HG03354 (cell line): Measurements from ENCODE around the gene VCP.

Experiments used
- ATAC-seq: cut with Tn5 transposase; IDR thresholded peaks from one replicate; pipeline ENCODE4 v1.9.1; 2021; ENCODE audit warnings: mild to moderate bottlenecking; ENCODE audit not compliant: unreplicated experiment, poor library complexity, severe bottlenecking

VCP gene

DNA sequence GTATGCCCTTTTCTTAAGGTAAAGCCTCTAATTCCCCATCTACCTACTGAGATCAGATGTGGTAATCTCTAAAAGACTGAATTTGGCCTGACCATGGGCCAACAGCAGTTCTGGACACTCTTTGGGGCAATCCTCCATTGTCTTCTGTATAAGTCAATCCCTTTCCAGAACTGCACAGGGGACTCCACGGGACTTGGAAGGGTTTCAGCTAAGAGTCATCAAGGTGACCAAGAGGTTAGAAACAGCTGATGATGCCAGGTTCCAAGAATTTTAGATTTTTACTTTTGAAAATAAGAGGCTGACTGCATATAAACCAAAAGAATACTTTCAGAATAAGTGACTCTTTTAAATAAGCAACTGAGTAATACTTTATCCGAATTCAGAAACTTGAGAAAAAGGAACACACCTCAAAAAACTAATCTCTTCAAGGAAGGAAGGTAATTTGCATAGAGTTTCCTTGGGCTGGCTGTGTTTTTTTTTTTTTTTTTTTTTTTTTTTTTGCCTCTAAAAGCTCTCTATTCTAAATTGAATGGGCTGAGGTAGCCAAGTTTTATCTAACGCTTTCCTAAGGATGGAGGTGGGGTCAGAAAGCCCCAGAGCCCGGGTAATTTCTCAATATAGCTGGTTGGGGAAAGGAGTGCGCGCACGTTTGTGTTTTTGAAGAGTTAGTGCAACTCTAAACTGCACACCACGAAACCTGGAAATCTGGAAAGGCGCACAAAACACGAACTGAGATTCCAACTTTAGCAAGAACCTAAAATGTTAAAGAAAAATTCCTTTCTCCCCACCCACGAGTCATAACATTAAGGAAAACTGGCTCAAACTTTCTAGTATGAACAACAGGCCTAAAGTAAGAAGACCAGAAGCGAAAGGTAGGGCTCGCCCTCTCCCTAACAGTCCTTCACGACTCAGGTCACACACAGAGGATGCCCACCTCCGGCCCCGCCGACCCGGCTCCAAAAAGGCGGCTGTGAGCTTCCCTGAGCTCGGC is 1.3 kb downstream of the VCP start:
- no peak for ATAC-seq

- no peak for ATAC-seq
Observed at GRCh38 chr9:35069020-35069419, 3.4 kb downstream of the VCP start.

GRCh38 chr9:35067056-35067455 is 5.4 kb downstream of the VCP start:
- ATAC-seq: no peak

DNA sequence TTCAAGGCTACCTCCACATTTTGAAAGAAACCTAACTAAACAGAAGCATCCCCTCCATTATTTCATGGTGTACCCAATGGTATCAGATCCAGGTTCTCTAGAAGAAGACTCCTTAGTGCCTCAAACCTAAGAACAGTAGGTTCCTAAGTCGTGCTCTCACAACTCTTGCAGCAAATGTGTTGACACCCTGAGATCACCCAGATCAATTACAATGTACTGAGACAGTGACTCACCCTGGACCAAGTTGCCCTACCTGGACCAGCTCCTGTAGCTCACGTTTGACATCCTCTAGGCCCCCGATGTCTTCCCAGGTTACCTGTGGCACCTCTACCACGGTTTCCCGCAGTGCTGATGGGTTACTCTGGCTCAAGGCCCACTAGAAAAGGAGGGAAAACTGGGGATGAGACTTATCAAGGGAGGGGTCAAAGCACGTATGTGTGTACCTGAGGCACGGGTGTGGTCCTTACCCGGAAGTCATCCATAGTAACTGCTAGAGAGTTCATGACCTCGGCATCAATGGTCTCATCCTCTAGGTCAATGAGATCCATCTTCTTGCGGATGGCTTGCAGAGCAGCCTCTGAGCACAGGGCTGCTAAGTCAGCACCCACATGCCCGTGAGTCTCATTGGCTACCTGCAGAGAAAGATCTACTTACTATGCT is 11.7 kb downstream of the VCP start:
- no peak for ATAC-seq

DNA sequence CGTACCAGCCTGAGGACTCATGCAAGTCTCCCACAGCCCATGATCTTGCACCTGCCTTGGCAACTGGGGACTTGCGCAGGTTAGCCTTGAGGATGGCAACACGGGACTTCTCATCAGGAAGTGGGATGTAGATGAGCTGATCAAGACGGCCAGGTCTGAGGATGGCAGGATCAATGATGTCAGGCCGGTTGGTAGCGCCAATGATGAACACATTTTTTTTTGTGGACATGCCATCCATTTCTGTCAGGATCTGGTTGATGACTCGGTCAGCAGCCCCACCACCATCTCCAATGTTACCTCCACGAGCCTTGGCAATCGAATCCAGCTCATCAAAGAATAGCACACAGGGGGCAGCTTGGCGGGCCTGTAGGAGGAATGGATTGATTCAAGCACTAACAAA is 13.0 kb downstream of the VCP start:
- no peak for ATAC-seq

GRCh38 chr9:35057271-35057620 is 15.2 kb downstream of the VCP start:
- no peak for ATAC-seq

GRCh38 chr9:35056571-35057270 is 15.7 kb downstream of the VCP start:
- no peak for ATAC-seq

DNA sequence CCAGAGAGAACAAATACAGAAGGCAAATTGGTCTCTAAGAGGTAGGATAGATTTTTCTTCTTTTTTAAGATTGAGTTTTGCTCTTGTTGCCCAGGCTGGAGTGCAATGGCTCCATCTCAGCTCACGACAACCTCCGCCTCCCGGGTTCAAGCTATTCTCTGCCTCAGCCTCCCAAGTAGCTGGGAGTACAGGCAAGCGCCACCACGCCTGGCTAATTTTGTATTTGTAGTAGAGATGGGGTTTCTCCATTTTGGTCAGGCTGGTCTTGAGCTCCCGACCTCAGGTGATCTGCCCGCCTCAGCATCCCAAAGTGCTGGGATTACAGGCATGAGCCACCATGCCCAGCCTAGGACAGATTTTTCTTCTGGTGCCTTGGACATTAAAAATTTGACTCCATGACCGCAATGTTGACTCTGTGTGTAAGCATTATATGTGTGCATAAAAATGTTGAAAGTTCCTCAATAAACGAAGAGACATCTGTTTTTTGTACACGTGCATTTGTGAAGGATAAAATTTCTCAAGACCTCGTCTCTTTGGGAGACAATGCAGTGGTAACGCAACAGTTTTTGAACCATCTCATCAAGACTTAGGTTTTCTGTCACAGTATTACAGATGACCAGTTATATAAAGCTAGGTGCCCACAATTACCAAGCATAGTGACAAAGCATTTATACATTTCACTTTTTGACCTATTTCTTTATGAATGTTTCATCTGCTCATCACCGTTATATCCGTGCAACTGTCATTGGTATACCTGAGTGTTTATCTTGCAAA is 17.4 kb downstream of the VCP start:
- no peak for ATAC-seq

DNA sequence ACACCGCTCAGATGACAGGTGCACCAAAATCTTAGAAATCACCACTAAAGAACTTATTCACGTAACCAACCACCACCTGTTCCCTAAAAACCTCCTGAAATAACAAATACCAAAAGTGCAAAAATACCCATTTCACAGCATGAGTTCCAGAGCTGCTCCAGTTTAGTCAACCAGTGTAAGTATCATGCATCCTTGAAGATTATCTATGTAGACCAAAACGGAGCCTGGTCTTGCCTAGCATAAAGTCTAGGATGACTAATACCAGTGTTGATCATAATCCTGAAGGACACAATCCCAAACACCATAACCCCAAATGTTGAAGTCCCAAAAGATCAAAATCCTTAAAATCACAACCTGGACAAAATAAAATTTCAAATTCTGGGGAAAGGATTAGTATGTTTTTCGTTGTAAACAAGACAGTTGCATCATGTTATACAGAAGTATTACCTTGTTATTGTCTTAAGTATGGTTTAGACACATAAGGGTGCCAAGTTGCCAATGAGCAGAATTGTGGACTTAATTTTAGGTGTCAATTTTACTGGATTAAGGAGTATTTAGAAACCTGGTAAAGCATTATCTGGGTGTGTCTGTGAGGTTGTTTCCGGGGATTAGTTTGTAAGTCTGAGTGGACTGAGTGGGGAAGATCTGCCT is 18.1 kb downstream of the VCP start:
- ATAC-seq: no peak

DNA sequence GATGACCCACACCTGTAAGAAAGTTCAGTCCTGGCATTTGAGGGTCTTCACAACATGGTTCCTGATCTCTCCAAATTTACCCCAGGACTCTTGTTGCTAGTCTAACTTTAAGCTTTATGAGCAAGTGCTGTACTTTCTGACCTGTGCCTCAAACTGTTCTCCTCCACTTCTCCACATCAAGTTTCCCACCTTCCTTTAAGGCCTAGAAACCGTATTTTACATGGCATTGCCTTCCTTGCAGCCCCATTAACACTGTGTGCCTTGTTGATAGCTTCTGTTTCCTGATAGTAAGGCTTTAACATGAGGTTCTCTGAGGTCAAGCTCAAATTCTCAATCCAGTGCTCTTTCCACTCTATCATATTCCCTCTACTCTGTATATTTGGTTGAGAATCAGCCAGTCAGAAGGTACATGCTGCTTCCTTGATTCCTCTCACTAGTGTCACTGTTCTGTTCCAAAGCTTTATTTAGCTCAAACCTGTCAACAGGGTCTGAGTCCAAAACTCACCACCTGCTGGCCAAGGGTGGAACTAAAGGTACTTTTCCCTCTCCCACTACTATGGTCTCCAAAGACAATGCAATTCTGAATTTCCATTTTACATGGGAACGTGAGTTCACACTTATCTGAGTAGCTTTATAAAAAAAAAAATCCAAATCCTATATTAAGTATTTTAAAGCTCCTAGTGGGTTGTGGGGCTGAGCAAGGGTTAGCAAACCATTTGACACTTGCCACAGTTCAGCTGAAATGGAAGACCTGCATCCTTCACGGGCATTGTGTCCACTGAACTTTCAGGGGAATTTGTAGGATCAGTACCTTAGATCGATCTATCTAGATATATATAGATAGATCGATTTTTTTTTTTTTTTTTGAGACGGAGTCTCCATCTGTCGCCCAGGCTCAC is 21.1 kb downstream of the VCP start:
- peak; percentile 61 for ATAC-seq

DNA sequence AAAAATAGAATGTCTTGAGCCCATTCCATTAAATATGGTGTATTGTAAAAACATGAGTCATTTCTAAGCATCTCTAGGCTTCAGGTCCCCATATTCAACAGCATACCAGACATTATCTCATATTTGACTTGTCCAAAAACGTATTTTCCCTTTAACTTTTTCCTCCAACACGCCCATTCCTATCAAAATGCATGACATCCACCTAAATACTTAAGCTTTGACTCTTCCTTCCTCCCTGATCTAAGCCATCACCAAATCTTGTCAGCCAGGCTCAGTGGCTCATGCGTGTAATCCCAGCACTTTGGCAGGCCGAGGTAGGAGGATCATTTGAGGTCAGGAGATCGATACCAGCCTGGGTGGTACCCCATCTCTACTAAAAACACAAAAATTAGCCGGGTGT is 23.9 kb downstream of the VCP start:
- ATAC-seq: no peak

GRCh38 chr9:35044071-35044470 is 28.4 kb downstream of the VCP start:
- no peak for ATAC-seq

GRCh38 chr9:35042891-35043545 is 29.4 kb downstream of the VCP start:
- no peak for ATAC-seq

- no peak for ATAC-seq
Observed at GRCh38 chr9:35042081-35042604, 30.3 kb downstream of the VCP start.

GRCh38 chr9:35035851-35036701 is 36.3 kb downstream of the VCP start:
- ATAC-seq: peak; percentile 48

DNA sequence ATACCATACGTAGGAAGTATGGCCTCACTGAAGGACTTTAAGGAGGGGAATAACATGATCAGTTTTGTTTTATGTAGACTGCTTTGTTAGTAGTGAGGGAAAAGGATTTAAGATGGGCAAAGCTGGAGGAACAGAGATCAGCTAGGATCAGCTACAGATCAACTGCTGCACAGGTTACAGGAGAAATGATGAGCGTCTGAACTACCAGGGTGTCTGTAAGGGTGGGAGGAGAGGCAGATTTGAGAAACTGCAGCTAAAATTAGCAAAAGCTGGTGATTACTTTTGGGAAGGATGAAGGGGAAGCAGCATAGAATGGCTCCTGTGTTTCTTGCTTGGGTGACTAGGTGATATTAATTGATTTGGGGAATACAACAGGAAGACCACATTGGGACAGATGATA is 39.3 kb downstream of the VCP start:
- ATAC-seq: no peak

DNA sequence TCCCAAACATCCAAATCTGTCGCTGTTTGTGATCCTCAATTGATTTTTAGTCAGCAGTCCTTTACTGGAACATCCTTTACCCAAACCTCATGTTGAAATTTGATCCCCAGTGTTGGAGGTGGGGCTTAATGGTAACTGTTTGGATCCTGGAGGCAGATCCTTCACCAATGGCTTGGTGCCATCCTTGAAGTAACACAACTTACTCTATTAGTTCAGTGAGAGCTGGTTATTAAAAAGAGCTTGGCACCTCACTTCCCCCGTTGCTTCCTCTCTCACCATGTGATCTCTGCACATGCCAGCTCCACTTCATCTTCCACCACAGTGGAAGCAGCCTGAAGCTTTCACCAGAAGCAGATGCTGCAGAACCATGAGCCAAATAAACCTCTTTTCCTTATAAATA is 42.6 kb downstream of the VCP start:
- no peak for ATAC-seq
